Spleen (tissue), 7 donors: ENCODE results near the gene RGS19.
"Not testable (repeated sequence)": the region's sequence is repeated elsewhere in the genome, so short reads cannot be mapped to it uniquely, and the experiment has no call there.

ENCODE experiments used
- CTCF ChIP-seq, 11 experiments: fragments of 200-600 bp in 7 of 11; fragments of 450-650 bp in 4 of 11; sonication (generic) in 4 of 11; IDR thresholded peaks in 8 of 11; conservative IDR thresholded peaks in 3 of 11; 1 replicate in 7 of 11; 2 replicates in 4 of 11; pipeline versions ENCODE4 v1.4.0 to v1.8.0; 2016 to 2021; ENCODE audit warnings: antibody characterized with exemption in 11 of 11, inconsistent platforms in 4 of 11, mild to moderate bottlenecking in 1 of 11
- POLR2AphosphoS5 ChIP-seq, 3 donors: sonication (generic); formaldehyde crosslinking; IDR thresholded peaks; one replicate each; pipeline ENCODE4 v1.5.1; 2017; ENCODE audit warnings: antibody characterized with exemption in 3 of 3
- donor health status: DM: no; HTN: no; CAD: no; lungs with moderate emphysema.
- donor health status: DM: no; HTN: no; CAD: no.
- donor health status: DM: no; HTN: no; CAD: no.

GRCh38 chr20:64122927-64123326 lies 43.6 kb upstream of the RGS19 start:
- TF ChIP-seq CTCF (IDR thresholded peaks at IDR 0.05 in 8 of 11, conservative IDR thresholded peaks at IDR 0.05 in 3 of 11); POLR2AphosphoS5 (IDR thresholded peaks at IDR 0.05): not testable (repeated sequence)
